ENCODE results near the gene HSPB3.
A peak's percentile ranks its signal among the peaks of the same experiment; 100 is the strongest.

HSPB3 gene

DNA sequence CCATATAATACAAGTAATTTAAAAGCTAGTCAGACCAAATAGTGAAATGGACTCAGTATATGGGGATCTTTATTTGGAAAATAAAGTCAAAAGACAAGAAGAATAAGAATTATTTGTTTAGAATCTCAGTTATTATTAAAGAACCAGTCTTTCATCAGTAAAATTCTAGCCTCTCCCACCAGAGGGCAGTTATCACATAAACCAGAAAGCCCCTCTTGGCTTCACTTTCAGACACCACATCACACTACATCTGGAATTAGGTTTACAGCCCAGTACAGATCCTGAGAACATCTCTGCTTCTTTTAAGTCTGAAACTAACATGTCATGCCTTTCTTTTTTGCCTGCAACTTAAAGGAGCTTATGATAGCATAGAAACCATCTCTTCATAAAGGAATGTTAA lies 12.2 kb upstream of the HSPB3 start:
- H3K4me3 ChIP-seq (ENCODE audit: low read depth, low read length), result no peak overlapping the region
- TF ChIP-seq, protein P1, sequence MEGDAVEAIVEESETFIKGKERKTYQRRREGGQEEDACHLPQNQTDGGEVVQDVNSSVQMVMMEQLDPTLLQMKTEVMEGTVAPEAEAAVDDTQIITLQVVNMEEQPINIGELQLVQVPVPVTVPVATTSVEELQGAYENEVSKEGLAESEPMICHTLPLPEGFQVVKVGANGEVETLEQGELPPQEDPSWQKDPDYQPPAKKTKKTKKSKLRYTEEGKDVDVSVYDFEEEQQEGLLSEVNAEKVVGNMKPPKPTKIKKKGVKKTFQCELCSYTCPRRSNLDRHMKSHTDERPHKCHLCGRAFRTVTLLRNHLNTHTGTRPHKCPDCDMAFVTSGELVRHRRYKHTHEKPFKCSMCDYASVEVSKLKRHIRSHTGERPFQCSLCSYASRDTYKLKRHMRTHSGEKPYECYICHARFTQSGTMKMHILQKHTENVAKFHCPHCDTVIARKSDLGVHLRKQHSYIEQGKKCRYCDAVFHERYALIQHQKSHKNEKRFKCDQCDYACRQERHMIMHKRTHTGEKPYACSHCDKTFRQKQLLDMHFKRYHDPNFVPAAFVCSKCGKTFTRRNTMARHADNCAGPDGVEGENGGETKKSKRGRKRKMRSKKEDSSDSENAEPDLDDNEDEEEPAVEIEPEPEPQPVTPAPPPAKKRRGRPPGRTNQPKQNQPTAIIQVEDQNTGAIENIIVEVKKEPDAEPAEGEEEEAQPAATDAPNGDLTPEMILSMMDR (IDR thresholded peaks at IDR 0.05; ENCODE audit: low read depth, low read length), result peak; percentile 61
- peak; percentile 47 for DNase-seq (ENCODE audit: low read depth, low spot score)
- in situ Hi-C loops (cut with HindIII; ENCODE audit: low sequenced_read_pairs), result no loop called here

DNA sequence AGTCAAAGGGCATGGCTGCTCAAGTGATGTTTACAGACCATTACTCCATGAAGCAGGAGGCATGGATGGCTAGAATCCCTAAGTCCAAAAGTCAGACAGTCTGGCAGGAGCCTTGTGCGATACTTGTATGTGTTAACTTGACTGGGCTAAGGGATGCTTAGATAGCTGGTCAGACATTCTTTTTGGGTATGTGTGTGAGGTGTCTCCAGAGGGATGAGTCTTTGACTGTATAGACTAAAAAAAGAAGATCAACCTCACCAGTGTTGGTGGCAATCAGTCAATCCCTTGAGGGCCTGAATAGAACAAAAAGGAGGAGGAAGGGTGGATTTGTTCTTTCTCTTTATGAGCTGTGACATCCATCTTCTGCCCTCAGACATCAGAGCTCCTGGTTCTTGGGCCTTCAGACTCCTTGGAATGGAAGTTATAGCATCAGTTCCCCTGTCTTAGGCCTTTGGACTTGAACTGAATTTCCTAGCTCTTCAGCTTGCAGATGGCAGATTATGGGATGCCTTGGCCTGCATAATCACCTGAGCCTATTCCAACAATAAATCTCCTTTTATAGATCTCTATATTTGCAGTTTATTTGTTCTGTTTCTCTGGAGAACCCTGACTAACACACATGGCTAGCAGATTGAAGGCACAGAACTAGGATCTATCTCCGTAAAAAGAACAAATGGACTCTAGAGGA lies 9.7 kb upstream of the HSPB3 start:
- H3K4me3 ChIP-seq (ENCODE audit: low read depth, low read length), result no peak overlapping the region
- in situ Hi-C loops (cut with HindIII; ENCODE audit: low sequenced_read_pairs), result no loop called here
- no peak for DNase-seq (ENCODE audit: low read depth, low spot score)
- TF ChIP-seq, protein P1 (IDR thresholded peaks at IDR 0.05; ENCODE audit: low read depth, low read length), result no peak

DNA sequence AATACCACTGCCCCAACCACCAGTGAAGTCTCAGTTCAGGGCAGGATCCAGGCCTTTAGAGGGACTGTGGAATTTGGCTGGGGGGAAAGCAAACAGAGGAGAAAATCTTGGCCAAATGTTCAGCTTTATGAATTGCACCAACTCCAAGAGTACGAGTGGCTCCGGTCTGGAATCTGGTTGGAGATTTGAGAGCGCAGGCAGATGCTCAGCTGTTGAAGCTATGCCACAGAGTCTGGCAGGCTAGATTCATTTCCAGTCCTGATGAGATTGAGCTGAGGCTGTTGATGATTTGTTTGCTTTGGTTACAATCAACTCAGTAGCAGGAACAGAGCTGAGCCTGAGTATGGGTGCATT lies 9.1 kb upstream of the HSPB3 start:
- DNase-seq (ENCODE audit: low read depth, low spot score), result no peak
- in situ Hi-C loops (cut with HindIII; ENCODE audit: low sequenced_read_pairs), result no loop called here
- TF ChIP-seq, protein P1 (IDR thresholded peaks at IDR 0.05; ENCODE audit: low read depth, low read length), result no peak
- no peak overlapping the region for H3K4me3 ChIP-seq (ENCODE audit: low read depth, low read length)

DNA sequence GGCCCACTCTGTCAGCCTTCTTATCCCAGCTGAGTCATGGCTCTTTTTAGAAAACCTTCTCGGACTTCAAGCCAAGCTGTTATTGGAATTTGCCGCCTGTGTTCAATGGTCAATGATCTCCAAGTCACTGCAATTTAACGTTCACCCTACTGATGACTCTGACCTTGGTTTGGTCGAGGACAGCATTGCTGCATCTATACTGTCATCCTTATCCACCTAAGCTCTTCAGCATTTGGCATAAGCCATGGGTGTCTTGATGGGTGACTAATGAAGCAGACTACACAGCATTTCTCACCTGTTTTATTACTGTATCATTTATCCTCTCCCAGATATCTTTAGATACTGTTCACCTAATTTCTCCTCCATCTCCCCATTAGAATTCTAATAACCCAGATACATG lies 5.6 kb upstream of the HSPB3 start:
- DNase-seq (ENCODE audit: low read depth, low spot score), result no peak
- TF ChIP-seq, protein P1 (IDR thresholded peaks at IDR 0.05; ENCODE audit: low read depth, low read length), result no peak
- in situ Hi-C loops (cut with HindIII; ENCODE audit: low sequenced_read_pairs), result no loop called here
- no peak overlapping the region for H3K4me3 ChIP-seq (ENCODE audit: low read depth, low read length)

DNA sequence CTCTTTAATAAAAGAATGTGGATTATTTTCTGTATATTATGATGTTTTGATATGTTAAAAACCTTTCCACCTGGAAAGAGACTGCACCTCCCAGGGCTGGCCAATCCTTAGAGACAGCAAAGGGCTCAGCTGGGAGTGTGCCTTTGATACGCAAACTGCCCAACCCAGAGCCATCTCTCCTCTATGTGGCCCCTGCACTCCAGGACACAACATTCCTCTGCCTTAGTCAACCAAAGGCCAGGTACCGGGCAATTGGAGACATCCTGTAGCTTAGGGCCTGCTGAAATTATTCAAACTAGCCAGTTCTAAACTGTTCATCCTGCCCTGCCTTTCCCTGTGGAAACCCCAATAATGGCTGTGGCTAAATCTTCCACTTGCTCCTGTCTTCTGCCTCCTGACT lies 5.0 kb upstream of the HSPB3 start:
- no peak overlapping the region for H3K4me3 ChIP-seq (ENCODE audit: low read depth, low read length)
- DNase-seq (ENCODE audit: low read depth, low spot score), result no peak
- in situ Hi-C loops (cut with HindIII; ENCODE audit: low sequenced_read_pairs), result no loop called here
- TF ChIP-seq, protein P1 (IDR thresholded peaks at IDR 0.05; ENCODE audit: low read depth, low read length), result no peak

DNA sequence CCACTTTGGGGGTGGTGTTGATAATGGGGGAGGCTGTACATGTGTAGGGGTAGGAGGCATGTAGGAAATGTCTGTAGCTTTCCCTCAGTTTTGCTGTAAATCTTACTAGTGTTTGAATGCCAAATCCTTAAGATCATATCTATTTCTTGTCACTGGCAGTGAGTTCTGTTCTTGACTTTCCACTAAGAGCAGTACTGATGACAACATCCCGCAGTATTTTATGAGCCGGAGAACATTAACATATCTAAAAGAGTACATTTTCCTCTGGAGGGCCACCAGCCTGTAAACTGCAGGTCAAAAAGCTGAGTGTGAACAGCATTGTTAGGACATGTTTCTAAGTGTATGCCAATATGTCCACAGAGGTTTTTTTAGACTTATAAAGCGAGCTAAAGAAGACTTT lies 2.5 kb upstream of the HSPB3 start:
- in situ Hi-C loops (cut with HindIII; ENCODE audit: low sequenced_read_pairs), result no loop called here
- H3K4me3 ChIP-seq (ENCODE audit: low read depth, low read length), result no peak overlapping the region
- TF ChIP-seq, protein P1 (IDR thresholded peaks at IDR 0.05; ENCODE audit: low read depth, low read length), result no peak
- no peak for DNase-seq (ENCODE audit: low read depth, low spot score)
